B cell (primary cell): ENCODE data around the gene HTR2A. TPM values are rescaled to one million over a fixed set of nuclear protein-coding genes. Genes with fewer than 3 reads are reported as not detected.

Source experiments
- ATAC-seq: fragments of 200-7000 bp; cut with Tn5 transposase; one replicate; pipeline ENCODE4 v1.10.0; 2021; ENCODE audit warnings: low read depth, mild to moderate bottlenecking, moderate number of reproducible peaks, moderate library complexity
- CTCF ChIA-PET: fragments of 350-600 bp; sonication (Branson Sonifier 250); formaldehyde crosslinking; loops from one replicate; lab custom pipeline; 2021; ENCODE audit warnings: antibody characterized with exemption, inconsistent platforms; lab: Charles Lee
- POLR2A ChIA-PET: fragments of 350-600 bp; sonication (Branson Sonifier 250); formaldehyde crosslinking; loops from one replicate; lab custom pipeline; 2021; ENCODE audit warnings: antibody characterized with exemption; lab: Charles Lee
- DNase-seq: peaks from one replicate; pipeline ENCODE4 v3.0.0; 2013
- H2AFZ ChIP-seq: 2 replicates; pipeline ENCODE4 v1.6.1; 2012; ENCODE audit warnings: mild to moderate bottlenecking, low read depth, low read length; ENCODE audit not compliant: insufficient read depth, poor library complexity, severe bottlenecking
- H3K27ac ChIP-seq, 2 donors: 1 replicate in 1 of 2; 2 replicates in 1 of 2; pipeline ENCODE4 v1.5.1; 2012 to 2013; ENCODE audit warnings: low read length in 2 of 2, mild to moderate bottlenecking in 2 of 2, moderate library complexity in 1 of 2
- H3K27me3 ChIP-seq, 4 experiments: fragments of 200-600 bp in 1 of 4; sonication (generic) in 1 of 4; replicated peaks in 1 of 4; 1 replicate in 2 of 4; 2 replicates in 2 of 4; pipeline versions ENCODE4 v1.6.1 to v1.7.0; 2013 to 2016; ENCODE audit warnings: low read length in 3 of 4, mild to moderate bottlenecking in 2 of 4, mixed read lengths in 1 of 4, moderate library complexity in 1 of 4; ENCODE audit not compliant: insufficient read depth in 4 of 4, control insufficient read depth in 3 of 4; ENCODE audit errors: control extremely low read depth in 1 of 4
- H3K36me3 ChIP-seq, 2 experiments: replicated peaks in 1 of 2; 1 replicate in 1 of 2; 2 replicates in 1 of 2; pipeline versions ENCODE4 v1.6.1 to v1.7.1; 2013; ENCODE audit warnings: low read length in 1 of 2; ENCODE audit not compliant: insufficient read depth in 2 of 2, control insufficient read depth in 1 of 2; ENCODE audit errors: control extremely low read depth in 1 of 2, extremely low read depth in 1 of 2
- H3K4me1 ChIP-seq, 2 donors: fragments of 200-600 bp in 1 of 2; sonication (generic) in 1 of 2; 1 replicate in 1 of 2; 2 replicates in 1 of 2; pipeline versions ENCODE4 v1.5.1 to v1.6.1; 2013 to 2017; ENCODE audit warnings: low read length in 2 of 2; ENCODE audit not compliant: control insufficient read depth in 2 of 2, insufficient read depth in 2 of 2
- H3K4me2 ChIP-seq: replicated peaks from 2 replicates; pipeline ENCODE3; 2012; ENCODE audit warnings: mild to moderate bottlenecking, low read depth, low read length; ENCODE audit not compliant: poor library complexity, severe bottlenecking
- H3K4me3 ChIP-seq, 5 experiments: fragments of 200-600 bp in 1 of 5; sonication (generic) in 1 of 5; 1 replicate in 3 of 5; 2 replicates in 2 of 5; pipeline versions ENCODE4 v1.5.1 to v1.7.0; 2011 to 2016; ENCODE audit warnings: low read length in 4 of 5, mild to moderate bottlenecking in 4 of 5, low read depth in 2 of 5, control low read depth in 1 of 5, moderate library complexity in 1 of 5; ENCODE audit not compliant: insufficient read depth in 1 of 5; ENCODE audit errors: control extremely low read depth in 1 of 5, extremely low read depth in 1 of 5
- H3K79me2 ChIP-seq: fragments of 200-600 bp; sonication (generic); one replicate; pipeline ENCODE4 v1.6.0; 2016; ENCODE audit warnings: low read length; ENCODE audit not compliant: control insufficient read depth, insufficient read depth
- H3K9ac ChIP-seq: fragments of 200-600 bp; sonication (generic); 2 replicates; pipeline ENCODE4 v1.6.1; 2017; ENCODE audit warnings: mild to moderate bottlenecking, low read length, moderate library complexity
- H3K9me3 ChIP-seq, 3 donors: one replicate each; pipeline versions ENCODE4 v1.6.1 to v1.7.1; 2013; ENCODE audit warnings: low read length in 2 of 3; ENCODE audit not compliant: control insufficient read depth in 2 of 3, insufficient read depth in 1 of 3; ENCODE audit errors: control extremely low read depth in 1 of 3
- H4K20me1 ChIP-seq: 2 replicates; pipeline ENCODE4 v1.6.0; 2012; ENCODE audit warnings: mild to moderate bottlenecking, low read length; ENCODE audit not compliant: insufficient read depth, control insufficient read depth, poor library complexity, severe bottlenecking
- H3K27ac Mint-ChIP-seq: one replicate; pipeline ENCODE4 v1.8.0; 2021; ENCODE audit warnings: mixed read lengths
- H3K27me3 Mint-ChIP-seq: one replicate; pipeline ENCODE4 v1.8.0; 2021; ENCODE audit warnings: mixed read lengths
- H3K4me1 Mint-ChIP-seq: one replicate; pipeline ENCODE4 v1.8.0; 2021; ENCODE audit warnings: mixed read lengths
- H3K4me3 Mint-ChIP-seq: one replicate; pipeline ENCODE4 v1.8.0; 2021; ENCODE audit warnings: mixed read lengths
- H3K9me3 Mint-ChIP-seq: one replicate; pipeline ENCODE4 v1.8.0; 2022; ENCODE audit warnings: mixed read lengths; ENCODE audit not compliant: insufficient read depth
- EZH2 ChIP-seq: IDR thresholded peaks from 2 replicates; pipeline ENCODE4 v1.6.1; 2012; ENCODE audit warnings: borderline replicate concordance, low read depth, mild to moderate bottlenecking, moderate library complexity, low read length; ENCODE audit not compliant: insufficient read depth, poor library complexity, severe bottlenecking
- WGBS: methylation state at CpG from one replicate; pipeline ENCODE4 v1.1.5; 2013; ENCODE audit warnings: missing lambda C conversion rate; ENCODE audit not compliant: insufficient coverage; 5-methylcytosine and 5-hydroxymethylcytosine counted together
- intact Hi-C: fragments of 100-400 bp; cut with micrococcal nuclease; formaldehyde crosslinking; loops from one replicate; pipeline ENCODE4 v1.10.0; 2022
- polyA plus RNA-seq: library from polyadenylated mRNA; depleted of rRNA; stranded (reverse); fragments of >200 nt; gene quantifications from 2 replicates; pipeline ENCODE4 v1.2.3, GENCODE V29; 2012
- total RNA-seq, 2 donors: library from RNA; stranded (reverse); fragments of 120-200 nt in 1 of 2; gene quantifications; 1 replicate in 1 of 2; 2 replicates in 1 of 2; pipeline versions ENCODE4 v1.2.3 to v1.2.4, GENCODE V29; 2013 to 2022
- TF ChIP-seq, protein P1 (sequence below): fragments of 200-600 bp; IDR thresholded peaks from one replicate; pipeline ENCODE4 v1.8.0; 2022; ENCODE audit warnings: antibody characterized with exemption, mild to moderate bottlenecking

Gene HTR2A
- total and polyA plus RNA-seq, 2 donors (not counting 1 experiment from before 2014, with no cell fraction given) = not detected

DNA sequence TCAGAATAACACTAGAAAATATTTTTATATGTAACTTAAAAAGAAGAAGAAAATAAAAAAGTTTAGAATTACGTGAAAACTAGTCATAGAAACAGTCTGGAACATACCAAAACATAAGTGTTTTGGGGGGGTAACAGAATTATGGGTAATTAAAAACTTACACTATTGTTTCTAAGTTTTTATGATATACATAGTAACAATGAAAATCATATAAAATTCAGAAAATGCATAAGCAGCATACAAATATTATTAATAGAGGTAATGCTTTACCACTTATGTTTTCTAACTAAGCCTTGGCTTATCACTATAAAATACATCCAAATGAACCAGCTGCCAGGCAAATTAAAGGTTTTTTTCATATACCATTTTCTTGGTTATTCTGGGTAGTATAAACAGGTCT, 114.8 kb downstream of the HTR2A start:
- H3K79me2 ChIP-seq = no peaks in the 10 kb centered on the region
- TF ChIP-seq, protein P1, sequence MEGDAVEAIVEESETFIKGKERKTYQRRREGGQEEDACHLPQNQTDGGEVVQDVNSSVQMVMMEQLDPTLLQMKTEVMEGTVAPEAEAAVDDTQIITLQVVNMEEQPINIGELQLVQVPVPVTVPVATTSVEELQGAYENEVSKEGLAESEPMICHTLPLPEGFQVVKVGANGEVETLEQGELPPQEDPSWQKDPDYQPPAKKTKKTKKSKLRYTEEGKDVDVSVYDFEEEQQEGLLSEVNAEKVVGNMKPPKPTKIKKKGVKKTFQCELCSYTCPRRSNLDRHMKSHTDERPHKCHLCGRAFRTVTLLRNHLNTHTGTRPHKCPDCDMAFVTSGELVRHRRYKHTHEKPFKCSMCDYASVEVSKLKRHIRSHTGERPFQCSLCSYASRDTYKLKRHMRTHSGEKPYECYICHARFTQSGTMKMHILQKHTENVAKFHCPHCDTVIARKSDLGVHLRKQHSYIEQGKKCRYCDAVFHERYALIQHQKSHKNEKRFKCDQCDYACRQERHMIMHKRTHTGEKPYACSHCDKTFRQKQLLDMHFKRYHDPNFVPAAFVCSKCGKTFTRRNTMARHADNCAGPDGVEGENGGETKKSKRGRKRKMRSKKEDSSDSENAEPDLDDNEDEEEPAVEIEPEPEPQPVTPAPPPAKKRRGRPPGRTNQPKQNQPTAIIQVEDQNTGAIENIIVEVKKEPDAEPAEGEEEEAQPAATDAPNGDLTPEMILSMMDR = no peak
- TF ChIP-seq EZH2 = no peak
- intact Hi-C loops = no loop called here
- no peaks in the 10 kb centered on the region for H3K4me1 Mint-ChIP-seq
- CTCF ChIA-PET = no interaction called here
- no peak overlapping the region for H3K27ac ChIP-seq
- peaks cover 1 to 71% of the 10 kb centered on the region in 2 experiments for H3K36me3 ChIP-seq
- no peak overlapping the region for H3K27ac Mint-ChIP-seq
- H2AFZ ChIP-seq = no peak overlapping the region
- no peak overlapping the region for H3K4me2 ChIP-seq
- H3K27me3 ChIP-seq = no peaks in the 10 kb centered on the region
- H3K9me3 ChIP-seq = no peaks in the 10 kb centered on the region
- WGBS = no CpG with 5 or more reads among the region's 1 CpG
- no peaks in the 10 kb centered on the region for H3K27me3 Mint-ChIP-seq
- DNase-seq = no peak
- no peak overlapping the region for H3K4me3 Mint-ChIP-seq
- POLR2A ChIA-PET = no interaction called here
- H3K4me3 ChIP-seq = no peak overlapping the region
- no peak overlapping the region for H3K9ac ChIP-seq
- no peaks in the 10 kb centered on the region for H3K9me3 Mint-ChIP-seq
- H3K4me1 ChIP-seq = no peaks in the 10 kb centered on the region
- H4K20me1 ChIP-seq = no peaks in the 10 kb centered on the region
- no peak for ATAC-seq

Other genes starting within 250 kb of the HTR2A start
- 52.9 and 53.4 TPM in 2 replicates for gene ESD, start 99.9 kb downstream of the HTR2A start, total RNA-seq
- gene ESD, start 99.9 kb downstream of the HTR2A start, polyA plus RNA-seq = 25.8 and 29.9 TPM in 2 replicates